HL-60 (cell line): ENCODE measurements around the gene EXOC4.

Experiments used
- DNase-seq, 2 experiments: peaks; one replicate each; pipeline ENCODE4 v3.0.0-alpha.2; 2010 to 2020; ENCODE audit warnings: low read depth in 1 of 2, low spot score in 1 of 2
- H3K27ac ChIP-seq: fragments of 250-450 bp; sonication (Bioruptor Pico); replicated peaks from 2 replicates; pipeline ENCODE4 v1.5.1; 2020; ENCODE audit warnings: mild to moderate bottlenecking, moderate library complexity
- H3K27me3 ChIP-seq: fragments of 250-450 bp; sonication (Bioruptor Pico); 2 replicates; pipeline ENCODE4 v1.5.1; 2021; ENCODE audit warnings: mild to moderate bottlenecking, moderate library complexity; ENCODE audit not compliant: insufficient read depth, poor library complexity, severe bottlenecking
- H3K4me3 ChIP-seq: replicated peaks from 2 replicates; pipeline ENCODE4 v1.5.1; 2011; ENCODE audit warnings: mild to moderate bottlenecking, control low read depth, low read length; ENCODE audit not compliant: insufficient read depth
- GABPA ChIP-seq: IDR thresholded peaks from 2 replicates; pipeline ENCODE4 v1.6.1; 2012; ENCODE audit warnings: low read depth
- POLR2AphosphoS5 ChIP-seq: IDR thresholded peaks from 2 replicates; pipeline ENCODE4 v1.6.1; 2012; ENCODE audit warnings: low read depth
- REST ChIP-seq: IDR thresholded peaks from 2 replicates; pipeline ENCODE4 v1.6.1; 2012; ENCODE audit warnings: low read depth; ENCODE audit not compliant: insufficient replicate concordance
- SPI1 ChIP-seq: IDR thresholded peaks from 2 replicates; pipeline ENCODE4 v1.6.1; 2012; ENCODE audit warnings: low read depth, mild to moderate bottlenecking, borderline replicate concordance
- TF ChIP-seq, protein P1 (sequence below): IDR thresholded peaks from one replicate; pipeline ENCODE4 v1.5.1; 2011; ENCODE audit warnings: low read length, control low read depth, inconsistent platforms; ENCODE audit not compliant: insufficient read depth

Gene EXOC4

GRCh38 chr7:133936074-133936473 lies 683.2 kb downstream of the EXOC4 start:
- Histone ChIP-seq H3K4me3 (no peak overlapping the region), H3K27ac (no peak overlapping the region), H3K27me3 (no peaks in the 10 kb centered on the region)
- DNase-seq = no peak
- TF ChIP-seq REST (no peak), POLR2AphosphoS5 (no peak), SPI1 (no peak), GABPA (no peak)
- TF ChIP-seq, protein P1, sequence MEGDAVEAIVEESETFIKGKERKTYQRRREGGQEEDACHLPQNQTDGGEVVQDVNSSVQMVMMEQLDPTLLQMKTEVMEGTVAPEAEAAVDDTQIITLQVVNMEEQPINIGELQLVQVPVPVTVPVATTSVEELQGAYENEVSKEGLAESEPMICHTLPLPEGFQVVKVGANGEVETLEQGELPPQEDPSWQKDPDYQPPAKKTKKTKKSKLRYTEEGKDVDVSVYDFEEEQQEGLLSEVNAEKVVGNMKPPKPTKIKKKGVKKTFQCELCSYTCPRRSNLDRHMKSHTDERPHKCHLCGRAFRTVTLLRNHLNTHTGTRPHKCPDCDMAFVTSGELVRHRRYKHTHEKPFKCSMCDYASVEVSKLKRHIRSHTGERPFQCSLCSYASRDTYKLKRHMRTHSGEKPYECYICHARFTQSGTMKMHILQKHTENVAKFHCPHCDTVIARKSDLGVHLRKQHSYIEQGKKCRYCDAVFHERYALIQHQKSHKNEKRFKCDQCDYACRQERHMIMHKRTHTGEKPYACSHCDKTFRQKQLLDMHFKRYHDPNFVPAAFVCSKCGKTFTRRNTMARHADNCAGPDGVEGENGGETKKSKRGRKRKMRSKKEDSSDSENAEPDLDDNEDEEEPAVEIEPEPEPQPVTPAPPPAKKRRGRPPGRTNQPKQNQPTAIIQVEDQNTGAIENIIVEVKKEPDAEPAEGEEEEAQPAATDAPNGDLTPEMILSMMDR = no peak

GRCh38 chr7:133937786-133938185 lies 684.9 kb downstream of the EXOC4 start:
- H3K27ac ChIP-seq = no peak overlapping the region
- TF ChIP-seq, protein P1 = no peak
- TF ChIP-seq REST (no peak), SPI1 (no peak), POLR2AphosphoS5 (no peak), GABPA (no peak)
- DNase-seq = no peak
- H3K4me3 ChIP-seq = no peak overlapping the region
- no peaks in the 10 kb centered on the region for H3K27me3 ChIP-seq

DNA sequence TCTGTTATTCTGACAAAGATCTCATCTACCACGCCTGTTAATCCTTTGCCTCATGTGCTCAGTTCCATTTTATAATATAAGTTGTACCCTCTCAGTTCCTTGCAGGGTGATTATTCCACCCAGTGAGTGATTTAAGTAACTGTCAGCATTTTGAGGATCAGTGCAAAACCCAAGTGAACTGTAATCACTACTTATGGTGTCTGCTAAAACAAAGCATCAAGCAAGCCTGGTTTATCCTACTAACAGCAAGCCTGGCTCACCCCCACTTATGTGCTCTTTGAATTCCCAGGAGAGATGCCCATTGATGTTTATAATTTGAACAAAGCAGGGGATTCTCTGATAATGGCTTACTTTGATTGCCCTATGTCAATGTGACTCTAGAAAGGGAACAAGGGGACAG lies 687.5 kb downstream of the EXOC4 start:
- no peak overlapping the region for H3K4me3 ChIP-seq
- DNase-seq = no peak
- TF ChIP-seq GABPA (no peak), REST (no peak), SPI1 (no peak), POLR2AphosphoS5 (no peak)
- TF ChIP-seq, protein P1 = no peak
- H3K27me3 ChIP-seq = no peaks in the 10 kb centered on the region
- no peak overlapping the region for H3K27ac ChIP-seq
